Hepatocyte (in vitro differentiated cells): ENCODE measurements around the gene ITGBL1.

Experiments used
- CTCF ChIP-seq: fragments of 200-600 bp; sonication (generic); IDR thresholded peaks from 2 replicates; pipeline ENCODE4 v1.5.1; 2016; ENCODE audit warnings: antibody characterized with exemption, mild to moderate bottlenecking; ENCODE audit not compliant: poor library complexity
- EZH2 ChIP-seq: fragments of 200-600 bp; sonication (generic); IDR thresholded peaks from 2 replicates; pipeline ENCODE4 v1.6.1; 2016; ENCODE audit warnings: antibody characterized with exemption, mild to moderate bottlenecking, borderline replicate concordance

- TF ChIP-seq CTCF (no peak), EZH2 (no peak)
Observed at GRCh38 chr13:101708115-101708514, 255.6 kb downstream of the ITGBL1 start.
